NCI-H748 (cell line): ENCODE measurements around the gene CACNB2.

Experiments used
- DNase-seq: peaks from one replicate; lab custom pipeline; 2025; ENCODE audit not compliant: unreplicated experiment; lab: John Stamatoyannopoulos, UW

The CACNB2 gene

GRCh38 chr10:18328941-18329340 is 188.7 kb downstream of the CACNB2 start:
- DNase-seq: no peak

- DNase-seq: no peak
These were observed 191.8 kb downstream of the CACNB2 start for GRCh38 chr10:18332048-18332447.

GRCh38 chr10:18332484-18332883 is 192.3 kb downstream of the CACNB2 start:
- DNase-seq: no peak

GRCh38 chr10:18333621-18334020 is 193.4 kb downstream of the CACNB2 start:
- DNase-seq: no peak

- no peak for DNase-seq
These were observed 194.1 kb downstream of the CACNB2 start for GRCh38 chr10:18334116-18334867.

- DNase-seq: no peak
These were observed 200.3 kb downstream of the CACNB2 start for GRCh38 chr10:18340496-18341051.

- no peak for DNase-seq
These were observed 200.8 kb downstream of the CACNB2 start for GRCh38 chr10:18341055-18341454.

GRCh38 chr10:18343573-18343972 is 203.3 kb downstream of the CACNB2 start:
- peak; percentile 58 for DNase-seq

GRCh38 chr10:18345308-18345707 is 205.1 kb downstream of the CACNB2 start:
- no peak for DNase-seq

GRCh38 chr10:18350340-18350739 is 210.1 kb downstream of the CACNB2 start:
- DNase-seq: peak; percentile 23

GRCh38 chr10:18351421-18351820 is 211.2 kb downstream of the CACNB2 start:
- DNase-seq: no peak

GRCh38 chr10:18352175-18352574 is 212.0 kb downstream of the CACNB2 start:
- no peak for DNase-seq

GRCh38 chr10:18359812-18360211 is 219.6 kb downstream of the CACNB2 start:
- no peak for DNase-seq

- no peak for DNase-seq
These were observed 222.7 kb downstream of the CACNB2 start for GRCh38 chr10:18362892-18363291.

- no peak for DNase-seq
These were observed 225.0 kb downstream of the CACNB2 start for GRCh38 chr10:18364987-18365775.

GRCh38 chr10:18367840-18368239 is 227.6 kb downstream of the CACNB2 start:
- DNase-seq: no peak

GRCh38 chr10:18368273-18368672 is 228.0 kb downstream of the CACNB2 start:
- DNase-seq: no peak

- no peak for DNase-seq
These were observed 228.5 kb downstream of the CACNB2 start for GRCh38 chr10:18368682-18369081.

- no peak for DNase-seq
These were observed 229.7 kb downstream of the CACNB2 start for GRCh38 chr10:18369859-18370473.

- DNase-seq: no peak
These were observed 236.4 kb downstream of the CACNB2 start for GRCh38 chr10:18376650-18377049.

- DNase-seq: peak; percentile 23
These were observed 237.7 kb downstream of the CACNB2 start for GRCh38 chr10:18377898-18378297.

GRCh38 chr10:18378766-18379165 is 238.5 kb downstream of the CACNB2 start:
- no peak for DNase-seq
